Measurements from ENCODE around the gene ZNF385B. TPM values are rescaled to one million over a fixed set of nuclear protein-coding genes. Genes with fewer than 3 reads are reported as not detected.

ZNF385B gene
- polyA plus RNA-seq, 1 of the 3 experiments (the other 2 are of a cell fraction): 0.16 TPM

DNA sequence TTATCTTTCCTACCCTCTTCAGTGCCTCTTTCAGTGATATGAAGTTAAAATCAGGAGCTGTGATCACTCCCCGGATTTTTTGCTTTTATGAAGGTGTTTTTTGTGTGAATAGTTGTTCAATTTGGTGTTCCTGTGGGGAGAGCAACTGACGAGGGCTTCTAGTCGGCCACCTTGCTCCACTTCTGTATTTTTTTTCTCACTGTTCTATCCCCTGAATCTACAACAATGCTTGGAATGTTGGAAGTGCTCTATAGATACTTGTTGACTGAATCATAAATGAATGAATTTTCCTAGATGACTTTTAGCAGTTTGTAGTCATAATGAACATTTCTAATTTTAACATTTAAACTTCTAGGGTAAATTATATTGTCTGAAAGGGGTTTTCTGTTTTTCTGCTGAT, 247.3 kb downstream of the ZNF385B start:
- H3K27me3 ChIP-seq (ENCODE audit: insufficient read depth): no peaks in the 10 kb centered on the region
- no peaks in the 10 kb centered on the region for H3K36me3 ChIP-seq (replicated peaks in 1 of 2; ENCODE audit: control insufficient read depth in 1 of 2, insufficient read depth in 2 of 2, low read length in 1 of 2)
- H3F3A ChIP-seq (replicated peaks; ENCODE audit: insufficient read depth): no peaks in the 10 kb centered on the region
- WGBS (ENCODE audit: low lambda C conversion rate): 51% methylated on average over 3 of the region's 3 CpGs
- no peaks in the 10 kb centered on the region for H3K79me2 ChIP-seq (ENCODE audit: insufficient read depth)
- ChIA-PET CTCF (no interaction called here), POLR2A (no interaction called here)
- H3K4me3 ChIP-seq (ENCODE audit: low read depth in 2 of 2, low read length in 1 of 2): no peak overlapping the region
- H3K9me3 ChIP-seq: no peaks in the 10 kb centered on the region
- H3K9ac ChIP-seq: no peak overlapping the region
- no peaks in the 10 kb centered on the region for H3K9me2 ChIP-seq
- TF ChIP-seq NRF1 (IDR thresholded peaks at IDR 0.05; ENCODE audit: low read depth, low read length): no peak
- TF ChIP-seq JUND (IDR thresholded peaks at IDR 0.05): 0 out of 2 replicates have a peak, but pooled peaks have one; percentile 28
- no peak for TF ChIP-seq GATA2 (CRISPR knock-in tag; IDR thresholded peaks at IDR 0.05)
- H3K4me2 ChIP-seq: no peak overlapping the region; the same call in 1 of the 2 replicates
- no peak for DNase-seq
- H3K4me1 ChIP-seq (ENCODE audit: control insufficient read depth in 1 of 2, insufficient read depth in 2 of 2, low read depth in 1 of 2, low read length in 1 of 2): peaks cover 0 to 8% of the 10 kb centered on the region in 2 experiments; a peak in 1 of 4 replicates
- H4K20me1 ChIP-seq (ENCODE audit: insufficient read depth): no peaks in the 10 kb centered on the region
- H2AFZ ChIP-seq (ENCODE audit: low read depth): no peak overlapping the region
- H3K27ac ChIP-seq (ENCODE audit: low read depth in 2 of 2, low read length in 1 of 2): no peak overlapping the region; a peak in 1 of 4 replicates

DNA sequence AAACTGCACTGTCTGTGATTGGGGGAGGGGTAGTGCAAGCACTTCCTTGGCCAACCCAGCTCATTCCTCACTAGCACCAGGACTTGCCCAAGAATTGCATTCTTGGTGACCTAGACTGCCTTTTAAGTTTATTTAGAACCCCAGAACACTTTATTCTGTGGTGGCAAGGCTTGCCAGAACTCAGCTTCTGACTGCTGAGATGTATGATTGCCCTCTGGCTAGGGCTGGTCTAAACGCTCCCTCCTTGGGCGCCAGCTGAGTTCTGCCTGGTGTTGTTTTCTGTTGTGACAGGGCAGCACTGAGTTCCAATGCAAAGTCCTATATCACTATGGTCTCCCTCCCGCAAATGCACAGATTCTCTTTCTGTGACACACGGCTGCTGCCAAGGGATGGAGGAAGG, 247.7 kb downstream of the ZNF385B start:
- Histone ChIP-seq H3K4me3 (ENCODE audit: low read depth in 2 of 2, low read length in 1 of 2) (no peak overlapping the region), H3K36me3 (replicated peaks in 1 of 2; ENCODE audit: control insufficient read depth in 1 of 2, insufficient read depth in 2 of 2, low read length in 1 of 2) (no peaks in the 10 kb centered on the region), H3K9me2 (no peaks in the 10 kb centered on the region), H3K27me3 (ENCODE audit: insufficient read depth) (no peaks in the 10 kb centered on the region), H3K4me2 (no peak overlapping the region; the same call in 1 of the 2 replicates), H3K79me2 (ENCODE audit: insufficient read depth) (no peaks in the 10 kb centered on the region), H2AFZ (ENCODE audit: low read depth) (no peak overlapping the region), H3K27ac (ENCODE audit: low read depth in 2 of 2, low read length in 1 of 2) (no peak overlapping the region; a peak in 1 of 4 replicates), H3K9me3 (no peaks in the 10 kb centered on the region), H3K9ac (no peak overlapping the region), H4K20me1 (ENCODE audit: insufficient read depth) (no peaks in the 10 kb centered on the region), H3K4me1 (ENCODE audit: control insufficient read depth in 1 of 2, insufficient read depth in 2 of 2, low read depth in 1 of 2, low read length in 1 of 2) (peaks cover 0 to 8% of the 10 kb centered on the region in 2 experiments; a peak in 1 of 4 replicates), H3F3A (replicated peaks; ENCODE audit: insufficient read depth) (no peaks in the 10 kb centered on the region)
- DNase-seq: no peak
- CTCF ChIA-PET: no interaction called here
- TF ChIP-seq YY1 (IDR thresholded peaks at IDR 0.05; ENCODE audit: low read depth) (no peak), CHD2 (IDR thresholded peaks at IDR 0.05; ENCODE audit: low read length, partially characterized antibody) (no peak), RXRA (IDR thresholded peaks at IDR 0.05; ENCODE audit: borderline replicate concordance, low read depth) (no peak), RAD21 (IDR thresholded peaks at IDR 0.05; ENCODE audit: low read length) (no peak), TCF12 (IDR thresholded peaks at IDR 0.05) (no peak), RCOR1 (IDR thresholded peaks at IDR 0.05; ENCODE audit: low read length) (no peak), RFX5 (IDR thresholded peaks at IDR 0.05; ENCODE audit: low read length) (no peak), SMC3 (IDR thresholded peaks at IDR 0.05; ENCODE audit: low read depth, low read length) (no peak), TAF1 (IDR thresholded peaks at IDR 0.05; ENCODE audit: borderline replicate concordance, low read depth, low read length) (no peak), MXI1 (IDR thresholded peaks at IDR 0.05; ENCODE audit: low read depth, low read length) (no peak), ELF1 (IDR thresholded peaks at IDR 0.05) (no peak), EZH2phosphoT487 (IDR thresholded peaks at IDR 0.05; ENCODE audit: borderline replicate concordance, low read depth) (no peak), FOSL2 (IDR thresholded peaks at IDR 0.05; ENCODE audit: borderline replicate concordance, low read depth) (no peak)
- TF ChIP-seq, protein P1, sequence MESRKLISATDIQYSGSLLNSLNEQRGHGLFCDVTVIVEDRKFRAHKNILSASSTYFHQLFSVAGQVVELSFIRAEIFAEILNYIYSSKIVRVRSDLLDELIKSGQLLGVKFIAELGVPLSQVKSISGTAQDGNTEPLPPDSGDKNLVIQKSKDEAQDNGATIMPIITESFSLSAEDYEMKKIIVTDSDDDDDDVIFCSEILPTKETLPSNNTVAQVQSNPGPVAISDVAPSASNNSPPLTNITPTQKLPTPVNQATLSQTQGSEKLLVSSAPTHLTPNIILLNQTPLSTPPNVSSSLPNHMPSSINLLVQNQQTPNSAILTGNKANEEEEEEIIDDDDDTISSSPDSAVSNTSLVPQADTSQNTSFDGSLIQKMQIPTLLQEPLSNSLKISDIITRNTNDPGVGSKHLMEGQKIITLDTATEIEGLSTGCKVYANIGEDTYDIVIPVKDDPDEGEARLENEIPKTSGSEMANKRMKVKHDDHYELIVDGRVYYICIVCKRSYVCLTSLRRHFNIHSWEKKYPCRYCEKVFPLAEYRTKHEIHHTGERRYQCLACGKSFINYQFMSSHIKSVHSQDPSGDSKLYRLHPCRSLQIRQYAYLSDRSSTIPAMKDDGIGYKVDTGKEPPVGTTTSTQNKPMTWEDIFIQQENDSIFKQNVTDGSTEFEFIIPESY (IDR thresholded peaks at IDR 0.05; ENCODE audit: borderline replicate concordance, low read depth): no peak
- TF ChIP-seq, protein P2, sequence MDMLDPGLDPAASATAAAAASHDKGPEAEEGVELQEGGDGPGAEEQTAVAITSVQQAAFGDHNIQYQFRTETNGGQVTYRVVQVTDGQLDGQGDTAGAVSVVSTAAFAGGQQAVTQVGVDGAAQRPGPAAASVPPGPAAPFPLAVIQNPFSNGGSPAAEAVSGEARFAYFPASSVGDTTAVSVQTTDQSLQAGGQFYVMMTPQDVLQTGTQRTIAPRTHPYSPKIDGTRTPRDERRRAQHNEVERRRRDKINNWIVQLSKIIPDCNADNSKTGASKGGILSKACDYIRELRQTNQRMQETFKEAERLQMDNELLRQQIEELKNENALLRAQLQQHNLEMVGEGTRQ (IDR thresholded peaks at IDR 0.05; ENCODE audit: borderline replicate concordance, low read depth, low read length): no peak
- TF ChIP-seq, protein P3, sequence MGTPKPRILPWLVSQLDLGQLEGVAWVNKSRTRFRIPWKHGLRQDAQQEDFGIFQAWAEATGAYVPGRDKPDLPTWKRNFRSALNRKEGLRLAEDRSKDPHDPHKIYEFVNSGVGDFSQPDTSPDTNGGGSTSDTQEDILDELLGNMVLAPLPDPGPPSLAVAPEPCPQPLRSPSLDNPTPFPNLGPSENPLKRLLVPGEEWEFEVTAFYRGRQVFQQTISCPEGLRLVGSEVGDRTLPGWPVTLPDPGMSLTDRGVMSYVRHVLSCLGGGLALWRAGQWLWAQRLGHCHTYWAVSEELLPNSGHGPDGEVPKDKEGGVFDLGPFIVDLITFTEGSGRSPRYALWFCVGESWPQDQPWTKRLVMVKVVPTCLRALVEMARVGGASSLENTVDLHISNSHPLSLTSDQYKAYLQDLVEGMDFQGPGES (IDR thresholded peaks at IDR 0.05; ENCODE audit: low read depth, low read length): no peak
- TF ChIP-seq, protein P4, sequence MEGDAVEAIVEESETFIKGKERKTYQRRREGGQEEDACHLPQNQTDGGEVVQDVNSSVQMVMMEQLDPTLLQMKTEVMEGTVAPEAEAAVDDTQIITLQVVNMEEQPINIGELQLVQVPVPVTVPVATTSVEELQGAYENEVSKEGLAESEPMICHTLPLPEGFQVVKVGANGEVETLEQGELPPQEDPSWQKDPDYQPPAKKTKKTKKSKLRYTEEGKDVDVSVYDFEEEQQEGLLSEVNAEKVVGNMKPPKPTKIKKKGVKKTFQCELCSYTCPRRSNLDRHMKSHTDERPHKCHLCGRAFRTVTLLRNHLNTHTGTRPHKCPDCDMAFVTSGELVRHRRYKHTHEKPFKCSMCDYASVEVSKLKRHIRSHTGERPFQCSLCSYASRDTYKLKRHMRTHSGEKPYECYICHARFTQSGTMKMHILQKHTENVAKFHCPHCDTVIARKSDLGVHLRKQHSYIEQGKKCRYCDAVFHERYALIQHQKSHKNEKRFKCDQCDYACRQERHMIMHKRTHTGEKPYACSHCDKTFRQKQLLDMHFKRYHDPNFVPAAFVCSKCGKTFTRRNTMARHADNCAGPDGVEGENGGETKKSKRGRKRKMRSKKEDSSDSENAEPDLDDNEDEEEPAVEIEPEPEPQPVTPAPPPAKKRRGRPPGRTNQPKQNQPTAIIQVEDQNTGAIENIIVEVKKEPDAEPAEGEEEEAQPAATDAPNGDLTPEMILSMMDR (IDR thresholded peaks at IDR 0.05): no peak
- 64% methylated on average over 3 of the region's 4 CpGs for WGBS (ENCODE audit: low lambda C conversion rate)
- POLR2A ChIA-PET: no interaction called here
